ENCODE results near the gene WFIKKN1.

Gene WFIKKN1

GRCh38 chr16:630815-631405 lies at the start of gene WFIKKN1:
TSS of gene WFIKKN1 (plus strand) at chr16:630985. CDS start at chr16:631254, 269 bp downstream.
- DNase-seq (ENCODE audit: low spot score) = no peak

GRCh38 chr16:582218-582613 lies 48.6 kb upstream of the WFIKKN1 start:
- DNase-seq (ENCODE audit: low spot score) = no peak

- DNase-seq (ENCODE audit: low spot score) = no peak
These were observed 48.0 kb upstream of the WFIKKN1 start for GRCh38 chr16:582614-583331.

GRCh38 chr16:583470-583814 lies 47.3 kb upstream of the WFIKKN1 start:
- DNase-seq (ENCODE audit: low spot score) = no peak

GRCh38 chr16:583815-584591 lies 46.8 kb upstream of the WFIKKN1 start:
- DNase-seq (ENCODE audit: low spot score) = no peak

- no peak for DNase-seq (ENCODE audit: low spot score)
These were observed 45.4 kb upstream of the WFIKKN1 start for GRCh38 chr16:585351-585750.

GRCh38 chr16:586047-586644 lies 44.6 kb upstream of the WFIKKN1 start:
- DNase-seq (ENCODE audit: low spot score) = no peak

- no peak for DNase-seq (ENCODE audit: low spot score)
These were observed 43.9 kb upstream of the WFIKKN1 start for GRCh38 chr16:586645-587590.

- DNase-seq (ENCODE audit: low spot score) = no peak
These were observed 42.2 kb upstream of the WFIKKN1 start for GRCh38 chr16:588639-588888.

GRCh38 chr16:588889-589657 lies 41.7 kb upstream of the WFIKKN1 start:
- peak; percentile 93 for DNase-seq (ENCODE audit: low spot score)

- peak; percentile 97 for DNase-seq (ENCODE audit: low spot score)
These were observed 41.1 kb upstream of the WFIKKN1 start, which contains the start of gene RAB40C for GRCh38 chr16:589658-590187. TSS of gene RAB40C (plus strand) at chr16:590066. CDS start at chr16:590292, 226 bp downstream.

GRCh38 chr16:590188-590814 lies 40.5 kb upstream of the WFIKKN1 start:
- no peak for DNase-seq (ENCODE audit: low spot score)

GRCh38 chr16:590815-591200 lies 40.0 kb upstream of the WFIKKN1 start:
- DNase-seq (ENCODE audit: low spot score) = no peak

- no peak for DNase-seq (ENCODE audit: low spot score)
These were observed 39.6 kb upstream of the WFIKKN1 start for GRCh38 chr16:591231-591630.

GRCh38 chr16:591892-592517 lies 38.8 kb upstream of the WFIKKN1 start:
- DNase-seq (ENCODE audit: low spot score) = no peak

GRCh38 chr16:592518-593306 lies 38.1 kb upstream of the WFIKKN1 start:
- DNase-seq (ENCODE audit: low spot score) = peak; percentile 53

- peak; percentile 84 for DNase-seq (ENCODE audit: low spot score)
These were observed 37.4 kb upstream of the WFIKKN1 start for GRCh38 chr16:593406-593805.

GRCh38 chr16:593807-594206 lies 37.0 kb upstream of the WFIKKN1 start:
- no peak for DNase-seq (ENCODE audit: low spot score)

GRCh38 chr16:595094-595528 lies 35.7 kb upstream of the WFIKKN1 start:
- no peak for DNase-seq (ENCODE audit: low spot score)

Data from LoVo (cell line).